NCI-H524 (cell line): ENCODE data around the gene POLR3G.
A peak's percentile ranks its signal among the peaks of the same experiment; 100 is the strongest.

Experiments used
- DNase-seq, 2 experiments: peaks; one replicate each; lab custom pipeline; 2025; lab: John Stamatoyannopoulos, UW

POLR3G gene

GRCh38 chr5:90550963-90551362 is 76.3 kb downstream of the POLR3G start:
- DNase-seq, result no peak

GRCh38 chr5:90551376-90551775 is 76.7 kb downstream of the POLR3G start:
- DNase-seq, result no peak

- no peak for DNase-seq
Observed at GRCh38 chr5:90553711-90554110, 79.0 kb downstream of the POLR3G start.

GRCh38 chr5:90554358-90555006 is 79.8 kb downstream of the POLR3G start:
- DNase-seq, result no peak

- no peak for DNase-seq
Observed at GRCh38 chr5:90555666-90556065, 81.0 kb downstream of the POLR3G start.

GRCh38 chr5:90557391-90557790 is 82.7 kb downstream of the POLR3G start:
- DNase-seq, result peak in 1 of 2 experiments; percentile 2

GRCh38 chr5:90557871-90558270 is 83.2 kb downstream of the POLR3G start:
- peak in 1 of 2 experiments; percentile 47 for DNase-seq

- DNase-seq, result peak; percentile 95 to 98
Observed at GRCh38 chr5:90558344-90559192, 83.9 kb downstream of the POLR3G start, which contains the start of gene ADGRV1. Gene ADGRV1 (plus strand): TSS chr5:90558797. CDS start chr5:90558896, 99 bp downstream.

- DNase-seq, result peak in 1 of 2 experiments; percentile 44
Observed at GRCh38 chr5:90560771-90561170, 86.1 kb downstream of the POLR3G start.

GRCh38 chr5:90561766-90562165 is 87.1 kb downstream of the POLR3G start:
- no peak for DNase-seq

- DNase-seq, result peak; percentile 24 to 89
Observed at GRCh38 chr5:90562341-90562740, 87.7 kb downstream of the POLR3G start.

GRCh38 chr5:90563108-90563507 is 88.4 kb downstream of the POLR3G start:
- peak; percentile 86 to 87 for DNase-seq
